OCI-LY7 (cell line): ENCODE measurements around the gene HTR3A. TPM values are rescaled to one million over a fixed set of nuclear protein-coding genes. Genes with fewer than 3 reads are reported as not detected.

Experiments
- BruUV-seq: library from RNA; stranded (reverse); fragments of 400-500 nt; replicated peaks from 2 replicates; lab custom pipeline; 2021; lab: Mats Ljungman, UMichigan
- CTCF ChIA-PET: fragments of 300-600 bp; sonication (Branson Sonifier 250); formaldehyde crosslinking; loops from one replicate; lab custom pipeline; 2022; ENCODE audit warnings: antibody characterized with exemption; ENCODE audit not compliant: unreplicated experiment; lab: Charles Lee
- POLR2A ChIA-PET: fragments of 300-600 bp; sonication (Branson Sonifier 250); formaldehyde crosslinking; loops from one replicate; lab custom pipeline; 2022; ENCODE audit warnings: antibody characterized with exemption; lab: Charles Lee
- DNase-seq: peaks from one replicate; pipeline ENCODE4 v3.0.0-alpha.2; 2015; ENCODE audit warnings: low spot score
- H2AFZ ChIP-seq: fragments of 200-600 bp; sonication (generic), shearing (Covaris generic); 2 replicates; pipeline ENCODE4 v1.6.1; 2014; ENCODE audit warnings: mild to moderate bottlenecking, antibody characterized with exemption, low read length, moderate library complexity
- H3K27ac ChIP-seq: fragments of 200-600 bp; sonication (generic); 2 replicates; pipeline ENCODE4 v1.5.1; 2014; ENCODE audit warnings: mixed run types, low read depth, mild to moderate bottlenecking, moderate library complexity, low read length, inconsistent platforms; ENCODE audit not compliant: poor library complexity, severe bottlenecking
- H3K36me3 ChIP-seq: fragments of 200-600 bp; sonication (generic); 2 replicates; pipeline ENCODE4 v1.6.1; 2014; ENCODE audit warnings: mild to moderate bottlenecking, antibody characterized with exemption, low read length, moderate library complexity, mixed read lengths; ENCODE audit not compliant: insufficient read depth
- H3K4me1 ChIP-seq: fragments of 200-600 bp; sonication (generic); 2 replicates; pipeline ENCODE4 v1.5.1; 2014; ENCODE audit warnings: mild to moderate bottlenecking, low read length; ENCODE audit not compliant: insufficient read depth, poor library complexity, severe bottlenecking
- H3K4me2 ChIP-seq: fragments of 200-600 bp; sonication (generic); 2 replicates; pipeline ENCODE4 v1.6.1; 2014; ENCODE audit warnings: mild to moderate bottlenecking, low read length
- H3K4me3 ChIP-seq: fragments of 200-600 bp; sonication (generic); 2 replicates; pipeline ENCODE4 v1.5.1; 2014; ENCODE audit warnings: mild to moderate bottlenecking, low read depth, low read length; ENCODE audit not compliant: poor library complexity, severe bottlenecking
- H3K79me2 ChIP-seq: fragments of 200-600 bp; sonication (generic); 2 replicates; pipeline ENCODE4 v1.6.1; 2016; ENCODE audit warnings: low read depth, mild to moderate bottlenecking, low read length, moderate library complexity, mixed read lengths; ENCODE audit not compliant: insufficient read depth
- H3K9me2 ChIP-seq: fragments of 200-600 bp; sonication (generic); 2 replicates; pipeline ENCODE4 v1.6.1; 2016; ENCODE audit warnings: mild to moderate bottlenecking, low read length, mixed read lengths; ENCODE audit not compliant: insufficient read depth
- H3K9me3 ChIP-seq: fragments of 200-600 bp; sonication (generic); 2 replicates; pipeline ENCODE4 v1.6.1; 2014; ENCODE audit warnings: mild to moderate bottlenecking, mixed run types, low read length, mixed read lengths
- H4K20me1 ChIP-seq: fragments of 200-600 bp; sonication (generic); 2 replicates; pipeline ENCODE4 v1.6.1; 2014; ENCODE audit warnings: mild to moderate bottlenecking, antibody characterized with exemption, low read length, moderate library complexity, mixed read lengths; ENCODE audit not compliant: insufficient read depth
- EZH2phosphoT487 ChIP-seq: fragments of 200-600 bp; sonication (generic); IDR thresholded peaks from 2 replicates; pipeline ENCODE4 v1.6.1; 2018; ENCODE audit warnings: low read depth, borderline replicate concordance, mild to moderate bottlenecking, mixed run types, antibody characterized with exemption, low read length, moderate library complexity, mixed read lengths
- intact Hi-C: fragments of 100-400 bp; cut with micrococcal nuclease; formaldehyde crosslinking; loops from one replicate; pipeline ENCODE4 v1.10.0; 2022; ENCODE audit not compliant: unreplicated experiment
- total RNA-seq, 2 experiments: library from RNA; depleted of rRNA in 1 of 2; stranded (reverse); fragments of >200 nt in 1 of 2; shearing (Covaris generic) in 1 of 2; gene quantifications; 2 replicates each; pipeline ENCODE4 v1.2.3, GENCODE V29; 2014 to 2022
- TF ChIP-seq, protein P1 (sequence below): fragments of 200-600 bp; sonication (generic); conservative IDR thresholded peaks from 2 replicates; pipeline ENCODE4 v1.5.1; 2014; ENCODE audit warnings: mild to moderate bottlenecking, antibody characterized with exemption, low read length, moderate library complexity, mixed read lengths

HTR3A gene
- total RNA-seq, 2 experiments from 2014 or later = not detected

- H3K4me1 ChIP-seq = no peaks in the 10 kb centered on the region
- TF ChIP-seq EZH2phosphoT487 = no peak
- TF ChIP-seq, protein P1, sequence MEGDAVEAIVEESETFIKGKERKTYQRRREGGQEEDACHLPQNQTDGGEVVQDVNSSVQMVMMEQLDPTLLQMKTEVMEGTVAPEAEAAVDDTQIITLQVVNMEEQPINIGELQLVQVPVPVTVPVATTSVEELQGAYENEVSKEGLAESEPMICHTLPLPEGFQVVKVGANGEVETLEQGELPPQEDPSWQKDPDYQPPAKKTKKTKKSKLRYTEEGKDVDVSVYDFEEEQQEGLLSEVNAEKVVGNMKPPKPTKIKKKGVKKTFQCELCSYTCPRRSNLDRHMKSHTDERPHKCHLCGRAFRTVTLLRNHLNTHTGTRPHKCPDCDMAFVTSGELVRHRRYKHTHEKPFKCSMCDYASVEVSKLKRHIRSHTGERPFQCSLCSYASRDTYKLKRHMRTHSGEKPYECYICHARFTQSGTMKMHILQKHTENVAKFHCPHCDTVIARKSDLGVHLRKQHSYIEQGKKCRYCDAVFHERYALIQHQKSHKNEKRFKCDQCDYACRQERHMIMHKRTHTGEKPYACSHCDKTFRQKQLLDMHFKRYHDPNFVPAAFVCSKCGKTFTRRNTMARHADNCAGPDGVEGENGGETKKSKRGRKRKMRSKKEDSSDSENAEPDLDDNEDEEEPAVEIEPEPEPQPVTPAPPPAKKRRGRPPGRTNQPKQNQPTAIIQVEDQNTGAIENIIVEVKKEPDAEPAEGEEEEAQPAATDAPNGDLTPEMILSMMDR = no peak
- H4K20me1 ChIP-seq = no peaks in the 10 kb centered on the region
- no peaks in the 10 kb centered on the region for H3K9me2 ChIP-seq
- intact Hi-C loops = no loop called here
- H3K4me2 ChIP-seq = no peak overlapping the region
- no peaks in the 10 kb centered on the region for H3K36me3 ChIP-seq
- H3K27ac ChIP-seq = no peak overlapping the region
- H3K9me3 ChIP-seq = no peaks in the 10 kb centered on the region
- H2AFZ ChIP-seq = no peak overlapping the region
- H3K79me2 ChIP-seq = no peaks in the 10 kb centered on the region
- DNase-seq = no peak
- ChIA-PET POLR2A (no interaction called here), CTCF (no interaction called here)
- no TSS peak for BruUV-seq
- H3K4me3 ChIP-seq = no peak overlapping the region
Measured at GRCh38 chr11:114000526-114000925, 25.6 kb downstream of the HTR3A start.

DNA sequence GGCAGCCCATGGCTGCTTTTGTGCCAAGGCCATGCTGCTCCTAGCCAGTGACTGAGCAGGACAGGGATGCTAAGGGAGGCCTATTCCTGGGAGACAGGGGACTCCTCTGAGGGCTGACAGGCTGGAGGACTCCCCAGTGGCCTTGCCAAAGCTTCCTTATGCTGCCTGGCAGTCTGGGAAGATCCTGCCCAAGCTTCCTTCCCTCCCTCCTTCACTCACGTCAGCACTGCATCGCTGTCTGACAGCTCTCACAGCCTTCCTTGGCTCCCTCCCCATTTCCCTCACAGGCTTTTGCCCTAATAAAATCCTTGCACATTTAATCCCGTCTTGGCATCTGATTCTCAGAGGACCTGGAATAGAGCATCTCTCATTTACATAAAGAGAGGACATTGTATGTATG, 26.5 kb downstream of the HTR3A start:
- TF ChIP-seq EZH2phosphoT487 = no peak
- TF ChIP-seq, protein P1 = no peak
- no peak for DNase-seq
- no peak overlapping the region for H2AFZ ChIP-seq
- no peaks in the 10 kb centered on the region for H3K36me3 ChIP-seq
- ChIA-PET CTCF (no interaction called here), POLR2A (no interaction called here)
- BruUV-seq = no TSS peak
- H3K27ac ChIP-seq = no peak overlapping the region
- no peak overlapping the region for H3K4me3 ChIP-seq
- intact Hi-C loops = no loop called here
- no peaks in the 10 kb centered on the region for H3K9me2 ChIP-seq
- H3K4me2 ChIP-seq = no peak overlapping the region
- no peaks in the 10 kb centered on the region for H3K9me3 ChIP-seq
- H3K4me1 ChIP-seq = no peaks in the 10 kb centered on the region
- no peaks in the 10 kb centered on the region for H3K79me2 ChIP-seq
- H4K20me1 ChIP-seq = no peaks in the 10 kb centered on the region

GRCh38 chr11:114008331-114008730, 33.4 kb downstream of the HTR3A start:
- no peak overlapping the region for H3K4me2 ChIP-seq
- no peaks in the 10 kb centered on the region for H3K4me1 ChIP-seq
- ChIA-PET CTCF (no interaction called here), POLR2A (no interaction called here)
- no TSS peak for BruUV-seq
- no peaks in the 10 kb centered on the region for H3K9me2 ChIP-seq
- TF ChIP-seq, protein P1 = no peak
- no peak for TF ChIP-seq EZH2phosphoT487
- no peaks in the 10 kb centered on the region for H4K20me1 ChIP-seq
- H3K79me2 ChIP-seq = no peaks in the 10 kb centered on the region
- H3K36me3 ChIP-seq = no peaks in the 10 kb centered on the region
- no peak for DNase-seq
- H2AFZ ChIP-seq = no peak overlapping the region
- no peaks in the 10 kb centered on the region for H3K9me3 ChIP-seq
- no peak overlapping the region for H3K4me3 ChIP-seq
- no peak overlapping the region for H3K27ac ChIP-seq
- intact Hi-C loops = no loop called here
